Smooth muscle cell (in vitro differentiated cells): Measurements from ENCODE around the gene EYA2. TPM values are rescaled to one million over a fixed set of nuclear protein-coding genes. Genes with fewer than 3 reads are reported as not detected.

Experiments
- DNase-seq: peaks from one replicate; lab custom pipeline; 2025; ENCODE audit not compliant: unreplicated experiment; lab: John Stamatoyannopoulos, UW
- H2AFZ ChIP-seq: fragments of 200-600 bp; sonication (generic); 2 replicates; pipeline ENCODE4 v1.6.0; 2016; ENCODE audit warnings: antibody characterized with exemption, low read depth, mild to moderate bottlenecking
- H3F3A ChIP-seq: fragments of 200-600 bp; sonication (generic); 2 replicates; pipeline ENCODE4 v1.6.0; 2017; ENCODE audit warnings: antibody characterized with exemption, low read depth
- H3K27ac ChIP-seq: fragments of 200-600 bp; sonication (generic); 2 replicates; pipeline ENCODE4 v1.5.1; 2016; ENCODE audit warnings: low read depth, mild to moderate bottlenecking
- H3K27me3 ChIP-seq: fragments of 200-600 bp; sonication (generic); 2 replicates; pipeline ENCODE4 v1.6.1; 2016; ENCODE audit warnings: low read depth, mild to moderate bottlenecking
- H3K36me3 ChIP-seq: fragments of 200-600 bp; sonication (generic); 2 replicates; pipeline ENCODE4 v1.5.1; 2016; ENCODE audit warnings: low read depth
- H3K4me1 ChIP-seq: fragments of 200-600 bp; sonication (generic); 2 replicates; pipeline ENCODE4 v1.5.1; 2016; ENCODE audit warnings: low read depth
- H3K4me2 ChIP-seq: fragments of 200-600 bp; sonication (generic); 2 replicates; pipeline ENCODE4 v1.6.0; 2016; ENCODE audit warnings: mild to moderate bottlenecking
- H3K4me3 ChIP-seq: fragments of 200-600 bp; sonication (generic); 2 replicates; pipeline ENCODE4 v1.5.1; 2016; ENCODE audit warnings: mild to moderate bottlenecking
- H3K79me2 ChIP-seq: fragments of 200-600 bp; sonication (generic); 2 replicates; pipeline ENCODE4 v1.6.0; 2016; ENCODE audit warnings: low read depth, mild to moderate bottlenecking
- H3K9ac ChIP-seq: fragments of 200-600 bp; sonication (generic); 2 replicates; pipeline ENCODE4 v1.6.0; 2016; ENCODE audit warnings: low read depth
- H3K9me3 ChIP-seq: fragments of 200-600 bp; sonication (generic); replicated peaks from 2 replicates; pipeline ENCODE4 v1.5.1; 2016; ENCODE audit warnings: low read depth
- H4K20me1 ChIP-seq: fragments of 200-600 bp; sonication (generic); 2 replicates; pipeline ENCODE4 v1.6.0; 2016; ENCODE audit warnings: low read depth
- WGBS: methylation state at CpG from one replicate; pipeline ENCODE4 v1.1.7; 2016; ENCODE audit warnings: low lambda C conversion rate; 5-methylcytosine and 5-hydroxymethylcytosine counted together
- polyA plus RNA-seq: library from polyadenylated mRNA; unstranded; fragments of >200 nt; fragmentation: Nextera tagmentation; extraction: Ambion mirVana; gene quantifications from 2 replicates; pipeline ENCODE4 v1.2.1, GENCODE V29; 2016
- total RNA-seq: library from RNA; depleted of rRNA; stranded (reverse); fragments of >200 nt; gene quantifications from 2 replicates; pipeline ENCODE4 v1.2.3, GENCODE V29; 2014
- TF ChIP-seq, protein P1 (sequence below): fragments of 200-600 bp; sonication (generic); IDR thresholded peaks from 2 replicates; pipeline ENCODE4 v1.5.1; 2017; ENCODE audit warnings: borderline replicate concordance, mild to moderate bottlenecking, antibody characterized with exemption; ENCODE audit not compliant: insufficient read depth, poor library complexity, severe bottlenecking

EYA2 gene
- total and polyA plus RNA-seq, 2 experiments from 2014 or later, result 0.98 to 1.3 TPM

DNA sequence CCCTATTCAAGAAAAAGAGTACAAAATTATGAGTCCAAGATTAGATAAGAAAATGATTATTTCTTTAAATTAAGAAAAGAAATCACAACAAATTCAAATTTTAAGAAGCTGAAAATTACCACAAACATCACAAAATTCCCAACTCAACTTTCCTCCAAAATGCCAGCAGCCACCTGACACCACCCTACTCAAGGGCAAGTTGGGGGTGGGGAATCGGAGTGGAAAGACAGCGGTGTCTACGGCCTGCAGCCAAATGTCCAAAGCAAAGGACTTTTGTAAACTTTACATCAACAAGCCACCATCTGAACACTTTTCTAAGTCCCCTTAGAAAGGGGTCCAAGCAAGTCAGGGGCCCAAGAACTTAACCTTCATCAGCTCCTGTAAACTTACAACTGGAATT lies 1.6 kb upstream of the EYA2 start:
- H3K4me1 ChIP-seq, result peaks cover 8% of the 10 kb centered on the region
- H3K4me2 ChIP-seq, result no peak overlapping the region
- no peaks in the 10 kb centered on the region for H3K9me3 ChIP-seq
- no peak for DNase-seq
- TF ChIP-seq, protein P1, sequence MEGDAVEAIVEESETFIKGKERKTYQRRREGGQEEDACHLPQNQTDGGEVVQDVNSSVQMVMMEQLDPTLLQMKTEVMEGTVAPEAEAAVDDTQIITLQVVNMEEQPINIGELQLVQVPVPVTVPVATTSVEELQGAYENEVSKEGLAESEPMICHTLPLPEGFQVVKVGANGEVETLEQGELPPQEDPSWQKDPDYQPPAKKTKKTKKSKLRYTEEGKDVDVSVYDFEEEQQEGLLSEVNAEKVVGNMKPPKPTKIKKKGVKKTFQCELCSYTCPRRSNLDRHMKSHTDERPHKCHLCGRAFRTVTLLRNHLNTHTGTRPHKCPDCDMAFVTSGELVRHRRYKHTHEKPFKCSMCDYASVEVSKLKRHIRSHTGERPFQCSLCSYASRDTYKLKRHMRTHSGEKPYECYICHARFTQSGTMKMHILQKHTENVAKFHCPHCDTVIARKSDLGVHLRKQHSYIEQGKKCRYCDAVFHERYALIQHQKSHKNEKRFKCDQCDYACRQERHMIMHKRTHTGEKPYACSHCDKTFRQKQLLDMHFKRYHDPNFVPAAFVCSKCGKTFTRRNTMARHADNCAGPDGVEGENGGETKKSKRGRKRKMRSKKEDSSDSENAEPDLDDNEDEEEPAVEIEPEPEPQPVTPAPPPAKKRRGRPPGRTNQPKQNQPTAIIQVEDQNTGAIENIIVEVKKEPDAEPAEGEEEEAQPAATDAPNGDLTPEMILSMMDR, result no peak
- H3F3A ChIP-seq, result peaks cover 6% of the 10 kb centered on the region
- no peak overlapping the region for H3K9ac ChIP-seq
- H4K20me1 ChIP-seq, result no peaks in the 10 kb centered on the region
- WGBS, result 91% methylated on average over 3 of the region's 3 CpGs
- peaks cover 30% of the 10 kb centered on the region for H3K27me3 ChIP-seq
- no peaks in the 10 kb centered on the region for H3K79me2 ChIP-seq
- no peak overlapping the region for H3K27ac ChIP-seq
- no peaks in the 10 kb centered on the region for H3K36me3 ChIP-seq
- no peak overlapping the region for H3K4me3 ChIP-seq
- no peak overlapping the region for H2AFZ ChIP-seq

- Histone ChIP-seq H3K4me2 (peak overlapping the region; percentile 91), H4K20me1 (no peaks in the 10 kb centered on the region), H3F3A (peaks cover 6% of the 10 kb centered on the region), H3K27ac (no peak overlapping the region), H3K36me3 (no peaks in the 10 kb centered on the region), H2AFZ (no peak overlapping the region), H3K27me3 (peaks cover 30% of the 10 kb centered on the region), H3K9ac (no peak overlapping the region), H3K4me3 (peak overlapping the region; percentile 56), H3K4me1 (peaks cover 8% of the 10 kb centered on the region), H3K79me2 (no peaks in the 10 kb centered on the region), H3K9me3 (no peaks in the 10 kb centered on the region)
- TF ChIP-seq, protein P1, result no peak
- WGBS, result 36% methylated on average over 11 of the region's 11 CpGs
- DNase-seq, result no peak
Observed at GRCh38 chr20:46893877-46894578, 615 bp upstream of the EYA2 start.

- H4K20me1 ChIP-seq, result no peaks in the 10 kb centered on the region
- H3F3A ChIP-seq, result peaks cover 6% of the 10 kb centered on the region
- H3K27ac ChIP-seq, result no peak overlapping the region
- no peak overlapping the region for H3K9ac ChIP-seq
- no peak for DNase-seq
- no peaks in the 10 kb centered on the region for H3K79me2 ChIP-seq
- WGBS, result 2% methylated on average over 61 of the region's 65 CpGs
- H3K9me3 ChIP-seq, result no peaks in the 10 kb centered on the region
- H3K27me3 ChIP-seq, result peaks cover 30% of the 10 kb centered on the region
- peak overlapping the region; percentile 56 for H3K4me3 ChIP-seq
- no peaks in the 10 kb centered on the region for H3K36me3 ChIP-seq
- peak overlapping the region; percentile 91 for H3K4me2 ChIP-seq
- TF ChIP-seq, protein P1, result no peak
- peak overlapping the region; percentile 77 for H2AFZ ChIP-seq
- peaks cover 8% of the 10 kb centered on the region for H3K4me1 ChIP-seq
Observed at GRCh38 chr20:46894971-46895905, 595 bp downstream of the EYA2 start.
